ENCODE measurements around the gene ITPRIP. TPM values are rescaled to one million over a fixed set of nuclear protein-coding genes. Genes with fewer than 3 reads are reported as not detected.
A peak's percentile ranks its signal among the peaks of the same experiment; 100 is the strongest.

Gene ITPRIP
- total and polyA plus RNA-seq, 2 of the 8 experiments (the other 6 are each of a cell fraction or from before 2014, with no cell fraction given) = 15.3 to 16.9 TPM

GRCh38 chr10:104333728-104334373, 4.4 kb downstream of the ITPRIP start:
- Histone ChIP-seq H2BK5ac (ENCODE audit: low read depth, low read length) (peak overlapping the region; percentile 62), H3K9ac (replicated peaks in 1 of 4; ENCODE audit: extremely low read depth in 1 of 4, low read depth in 3 of 4, low read length in 3 of 4) (no peak overlapping the region; a peak in 1 of 7 replicates), H3K4ac (replicated peaks; ENCODE audit: insufficient read length, low read depth, low read length) (no peak overlapping the region), H4K20me1 (replicated peaks in 1 of 2; ENCODE audit: control insufficient read depth in 1 of 2, insufficient read depth in 2 of 2, low read length in 2 of 2) (peaks cover 4 to 9% of the 10 kb centered on the region in 2 experiments), H2BK15ac (ENCODE audit: low read length) (peak overlapping the region; percentile 75; the same call in 1 of the 2 replicates), H3K18ac (ENCODE audit: extremely low read depth, low read length) (no peak overlapping the region), H3K79me1 (ENCODE audit: low read depth, low read length) (peaks cover 24% of the 10 kb centered on the region), H3K23ac (ENCODE audit: insufficient read length) (no peak overlapping the region), H2AK5ac (ENCODE audit: low read depth, low read length) (peak overlapping the region; percentile 69; the same call in 1 of the 2 replicates), H4K5ac (ENCODE audit: insufficient read length, low read depth, low read length) (no peak overlapping the region), H3K9me3 (ENCODE audit: insufficient read depth in 2 of 2, low read depth in 1 of 2, low read length in 1 of 2) (no peaks in the 10 kb centered on the region), H2BK12ac (ENCODE audit: low read depth, low read length) (peak overlapping the region; percentile 53; the same call in 1 of the 2 replicates), H3K23me2 (ENCODE audit: low read depth, low read length) (peaks cover 15% of the 10 kb centered on the region), H3K27me3 (replicated peaks in 1 of 4; ENCODE audit: control insufficient read depth in 3 of 4, extremely low read depth in 1 of 4, insufficient read depth in 3 of 4, low read length in 3 of 4) (no peaks in the 10 kb centered on the region), H3K4me2 (ENCODE audit: insufficient read depth in 1 of 2, low read depth in 2 of 2, low read length in 2 of 2) (peak overlapping the region; percentile 21 to 36; a peak in 2 of 4 replicates), H3K36me3 (ENCODE audit: control insufficient read depth in 2 of 4, insufficient read depth in 4 of 4, low read length in 3 of 4) (no peaks in the 10 kb centered on the region), H3K14ac (ENCODE audit: insufficient read length) (no peak overlapping the region), H3K79me2 (ENCODE audit: control insufficient read depth in 1 of 2, insufficient read depth in 2 of 2, low read length in 2 of 2) (peaks cover 19 to 82% of the 10 kb centered on the region in 2 experiments), H2BK120ac (replicated peaks; ENCODE audit: low read depth, low read length) (no peak overlapping the region), H3K56ac (replicated peaks; ENCODE audit: insufficient read length, low read depth, low read length) (no peak overlapping the region), H2BK20ac (ENCODE audit: low read length) (0 out of 2 replicates have a peak overlapping the region, but pooled peaks have one; percentile 67), H4K8ac (ENCODE audit: extremely low read depth, insufficient read depth, low read length) (no peak overlapping the region), H3K27ac (ENCODE audit: low read depth, low read length) (peak overlapping the region; percentile 48), H3K4me1 (replicated peaks in 1 of 4; ENCODE audit: control insufficient read depth in 3 of 4, insufficient read depth in 4 of 4, low read length in 3 of 4) (peaks cover 36 to 67% (median 49%) of the 10 kb centered on the region in 4 experiments), H2AFZ (ENCODE audit: low read length) (no peak overlapping the region), H4K91ac (replicated peaks; ENCODE audit: insufficient read length, low read length) (no peak overlapping the region), H3K4me3 (ENCODE audit: extremely low read depth in 1 of 4, insufficient read depth in 2 of 4, low read depth in 3 of 4, low read length in 4 of 4) (no peak overlapping the region)
- peak in 1 of 2 experiments; percentile 45 for DNase-seq (ENCODE audit: low read depth in 1 of 2, low spot score in 2 of 2)
- ChIA-PET POLR2A (ENCODE audit: partially characterized antibody) (interaction anchor here (1.4 kb wide), 1 partner anchor 16 kb away, joined by 3 read pairs; no protein-coding TSS in a partner anchor), CTCF (ENCODE audit: partially characterized antibody) (interaction anchor here (0.6 to 7.3 kb wide), 8 partner anchors 11 to 246 kb away, joined by 3 to 86 read pairs (median 4); no protein-coding TSS in a partner anchor)
- FAIRE-seq = no peak
- 94% methylated on average over 15 of the region's 15 CpGs; no CpG with 5 or more reads in 1 of the 2 experiments for WGBS, 2 experiments (ENCODE audit: extremely low coverage in 1 of 2, insufficient coverage in 1 of 2, insufficient read length in 1 of 2, insufficient replicate concordance in 2 of 2, low coverage in 1 of 2, low lambda C conversion rate in 2 of 2, missing lambda C conversion rate in 1 of 2)
- no peak for TF ChIP-seq MAFK (IDR thresholded peaks at IDR 0.05; ENCODE audit: low read depth, low read length)
- no peak for TF ChIP-seq USF2 (IDR thresholded peaks at IDR 0.05; ENCODE audit: low read length)
- no peak for TF ChIP-seq GTF2F1 (IDR thresholded peaks at IDR 0.05; ENCODE audit: borderline replicate concordance, low read depth, low read length)
- no peak for TF ChIP-seq HDAC2 (IDR thresholded peaks at IDR 0.05; ENCODE audit: borderline replicate concordance in 1 of 2, low read depth in 2 of 2, low read length in 2 of 2)
- no peak for TF ChIP-seq EP300 (IDR thresholded peaks at IDR 0.05; ENCODE audit: borderline replicate concordance in 1 of 2, low read depth in 2 of 2, low read length in 2 of 2)
- TF ChIP-seq BACH1 (IDR thresholded peaks at IDR 0.05; ENCODE audit: low read length) = no peak
- TF ChIP-seq CHD1 (IDR thresholded peaks at IDR 0.05; ENCODE audit: low read depth, low read length) = no peak
- TF ChIP-seq E2F6 (IDR thresholded peaks at IDR 0.05) = no peak
- TF ChIP-seq ATF3 (IDR thresholded peaks at IDR 0.05; ENCODE audit: insufficient read depth, low read depth, low read length) = no peak

All from H1 (cell line).